ENCODE data around the gene ACADM. TPM values are rescaled to one million over a fixed set of nuclear protein-coding genes. Genes with fewer than 3 reads are reported as not detected.

Gene ACADM
- total RNA-seq (2016; rRNA removed; fragmentation: Illumina TruSeq; extraction: Trizol): 92.2 and 133 TPM in 2 replicates
- total RNA-seq (2016; cell fraction: cytosol; rRNA removed; fragmentation: Illumina TruSeq; extraction: Trizol; ENCODE audit: low read depth): 22.1 and 22.6 TPM in 2 replicates
- 91.7 and 143 TPM in 2 replicates for total RNA-seq (2016; cell fraction: insoluble cytoplasmic fraction; rRNA removed; fragmentation: Illumina TruSeq; extraction: Trizol)
- total RNA-seq (2016; cell fraction: membrane; rRNA removed; fragmentation: Illumina TruSeq; extraction: Trizol): 24.5 and 27.9 TPM in 2 replicates
- total RNA-seq (2016; cell fraction: nucleus; rRNA removed; fragmentation: Illumina TruSeq; extraction: Trizol): 52.8 and 55.5 TPM in 2 replicates
- 37.1 and 43.7 TPM in 2 replicates for polyA plus RNA-seq (2011; rRNA removed)
- 19.2 and 30.6 TPM in 2 replicates for polyA plus RNA-seq (2011; cell fraction: cytosol; rRNA removed)
- polyA plus RNA-seq (2011; cell fraction: nucleus; rRNA removed): 16.8 and 25.8 TPM in 2 replicates
- polyA plus RNA-seq (2012): 65.4 and 101 TPM in 2 replicates
- 7.0 and 7.2 TPM in 2 replicates for polyA plus RNA-seq (2016; cell fraction: cytosol; fragmentation: Illumina TruSeq; extraction: Trizol; ENCODE audit: low read depth)
- polyA plus RNA-seq (2016; cell fraction: insoluble cytoplasmic fraction; fragmentation: Illumina TruSeq; extraction: Trizol; ENCODE audit: low read depth): 113 and 123 TPM in 2 replicates
- polyA plus RNA-seq (2016; cell fraction: membrane; fragmentation: Illumina TruSeq; extraction: Trizol; ENCODE audit: low read depth): 14.2 and 14.7 TPM in 2 replicates
- 45.9 and 47.6 TPM in 2 replicates for polyA plus RNA-seq (2016; cell fraction: nucleus; fragmentation: Illumina TruSeq; extraction: Trizol; ENCODE audit: insufficient read depth, low read depth)
- polyA minus RNA-seq (2011; rRNA and poly(A)+ RNA removed; ENCODE audit: low replicate concordance): 7.9 and 12.5 TPM in 2 replicates
- 18.5 and 23.1 TPM in 2 replicates for polyA minus RNA-seq (2011; cell fraction: cytosol; rRNA and poly(A)+ RNA removed)
- polyA minus RNA-seq (2011; cell fraction: nucleus; rRNA and poly(A)+ RNA removed): 85.0 and 85.5 TPM in 2 replicates
- Bru-seq, nascent RNA: percentile 86 among the genes with signal in this experiment
- BruChase-seq, experiment 1, labeled RNA remaining after a 6-hour chase: percentile 84 among the genes with signal in this experiment
- BruChase-seq, experiment 2, labeled RNA remaining after a 2-hour chase: percentile 82 among the genes with signal in this experiment
- long read RNA-seq, experiment 1, transcript ACADM-218 (11 exons, 2,535 nt): minor isoform, 9 of 85 reads
- long read RNA-seq, experiment 1, transcript ACADM-202 (12 exons, 2,619 nt): major isoform, 60 of 85 reads
- long read RNA-seq, experiment 1, partial matches to known transcripts: 8 of 85 reads
- long read RNA-seq, experiment 1, other reads (novel, unspliced or antisense): 8 of 85 reads
- long read RNA-seq, experiment 2, transcript ACADM-202 (12 exons, 2,619 nt): major isoform, 13 of 51 reads
- long read RNA-seq, experiment 2, partial matches to known transcripts: 28 of 51 reads
- long read RNA-seq, experiment 2, other reads (novel, unspliced or antisense): 9 of 51 reads

DNA sequence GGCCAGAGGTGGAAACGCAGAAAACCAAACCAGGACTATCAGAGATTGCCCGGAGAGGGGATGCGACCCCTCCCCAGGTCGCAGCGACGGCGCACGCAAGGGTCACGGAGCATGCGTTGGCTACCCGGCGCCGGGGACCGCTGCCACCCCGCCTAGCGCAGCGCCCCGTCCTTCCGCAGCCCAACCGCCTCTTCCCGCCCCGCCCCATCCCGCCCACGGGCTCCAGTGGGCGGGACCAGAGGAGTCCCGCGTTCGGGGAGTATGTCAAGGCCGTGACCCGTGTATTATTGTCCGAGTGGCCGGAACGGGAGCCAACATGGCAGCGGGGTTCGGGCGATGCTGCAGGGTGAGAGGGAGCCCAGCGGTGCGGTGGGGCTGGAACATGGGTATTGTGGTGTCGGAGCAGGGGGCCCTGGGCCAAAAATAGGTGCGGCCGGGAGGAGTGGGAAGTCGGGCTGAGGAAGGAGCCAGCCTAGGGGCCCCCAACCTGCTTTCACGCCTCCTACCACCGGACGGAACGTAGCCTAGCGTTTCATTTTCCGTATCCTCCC is at the start of gene ACADM:
Gene ACADM, plus strand, starts transcription at position 238 of the 551 bp plus-strand sequence. Its CDS starts 79 bp downstream, at position 317.
- CTCF ChIA-PET (ENCODE audit: low intra/inter-chr PET ratio, low total read pairs): no interaction called here
- 2% methylated on average over 20 of the region's 48 CpGs for WGBS (ENCODE audit: low lambda C conversion rate)
- intact Hi-C loops (cut with micrococcal nuclease; ENCODE audit: unreplicated experiment): loop anchor here (1.0 to 2.0 kb wide), 3 partner anchors 47 to 110 kb away; partner anchors contain the start of gene RABGGTB
- DNase-seq (ENCODE audit: low spot score): peak; percentile 88
- no peak within 1 kb of the TSS for H2AFZ ChIP-seq (ENCODE audit: low read length)
- no peaks in the 10 kb centered on the region for H3K36me3 ChIP-seq (replicated peaks in 1 of 2; ENCODE audit: control insufficient read depth in 1 of 2, insufficient read depth in 2 of 2, low read length in 2 of 2)
- H3K4me1 ChIP-seq (ENCODE audit: insufficient read depth, low read length): peaks cover 42% of the 10 kb centered on the region
- peak within 1 kb of the TSS; percentile 91 for H3K27ac ChIP-seq (ENCODE audit: extremely low read length, insufficient read depth, low read length)
- no peaks in the 10 kb centered on the region for H3K9me3 ChIP-seq (ENCODE audit: low read length)
- peak; percentile 94 for ATAC-seq
- H3K9ac ChIP-seq (ENCODE audit: insufficient read depth, low read depth, low read length): peak within 1 kb of the TSS; percentile 82
- H3K79me2 ChIP-seq (ENCODE audit: insufficient read depth, low read length): peaks cover 41% of the 10 kb centered on the region
- in situ Hi-C loops (cut with HindIII; ENCODE audit: extremely low pct_ligation_motif_present, low pct_unique_long_range_greater_than_20kb): loop anchor here (5.0 kb wide), 1 partner anchor 63 kb away; the partner anchor contains the start of gene RABGGTB
- peaks cover 8% of the 10 kb centered on the region; the same call in 1 of the 2 replicates for H4K20me1 ChIP-seq (ENCODE audit: insufficient read depth, low read length)
- no peaks in the 10 kb centered on the region for H3K27me3 ChIP-seq (ENCODE audit: control insufficient read depth in 1 of 2, insufficient read depth in 2 of 2, low read length in 2 of 2)
- no TSS peak for BruUV-seq (replicated peaks)
- POLR2A ChIA-PET: interaction anchor here (0.9 to 2.1 kb wide), 8 partner anchors 40 to 110 kb away, joined by 3 to 21 read pairs (median 6); partner anchors contain the start of gene RABGGTB
- peak within 1 kb of the TSS; percentile 86 to 98 (median 95) for H3K4me3 ChIP-seq (replicated peaks in 1 of 3; ENCODE audit: insufficient read depth in 1 of 3, low read depth in 2 of 3, low read length in 3 of 3)
- peak; percentile 36 for FAIRE-seq
- peak within 1 kb of the TSS; percentile 82 for H3K4me2 ChIP-seq (ENCODE audit: low read depth, low read length)
- TF ChIP-seq ATF7-NPFF (CRISPR knock-in tag; IDR thresholded peaks at IDR 0.05; ENCODE audit: low read depth) (peak; percentile 80), SIX4 (CRISPR knock-in tag; IDR thresholded peaks at IDR 0.05) (no peak), MBD4 (IDR thresholded peaks at IDR 0.05; ENCODE audit: borderline replicate concordance, low read length) (no peak), ZNF225 (CRISPR knock-in tag; IDR thresholded peaks at IDR 0.05) (peak; percentile 66; the same call in 1 of the 2 replicates), MAZ (IDR thresholded peaks at IDR 0.05; ENCODE audit: borderline replicate concordance, low read depth, low read length) (0 out of 2 replicates have a peak, but pooled peaks have one; percentile 48), MAZ (CRISPR knock-in tag; IDR thresholded peaks at IDR 0.05; ENCODE audit: low read depth) (peak; percentile 59), ZNF563 (CRISPR knock-in tag; IDR thresholded peaks at IDR 0.05) (no peak; the same call in 1 of the 2 replicates), ZFY (CRISPR knock-in tag; IDR thresholded peaks at IDR 0.05) (peak; percentile 75), GZF1 (CRISPR knock-in tag; IDR thresholded peaks at IDR 0.05) (no peak), ZNF264 (CRISPR knock-in tag; IDR thresholded peaks at IDR 0.05) (0 out of 2 replicates have a peak, but pooled peaks have one; percentile 36), SP2 (CRISPR knock-in tag; IDR thresholded peaks at IDR 0.05) (no peak; the same call in 1 of the 2 replicates), SIN3A (IDR thresholded peaks at IDR 0.05; ENCODE audit: borderline replicate concordance, low read depth, low read length) (peak; percentile 67; the same call in 1 of the 2 replicates), ZBTB21 (CRISPR knock-in tag; IDR thresholded peaks at IDR 0.05) (no peak)
- TF ChIP-seq, protein P1, sequence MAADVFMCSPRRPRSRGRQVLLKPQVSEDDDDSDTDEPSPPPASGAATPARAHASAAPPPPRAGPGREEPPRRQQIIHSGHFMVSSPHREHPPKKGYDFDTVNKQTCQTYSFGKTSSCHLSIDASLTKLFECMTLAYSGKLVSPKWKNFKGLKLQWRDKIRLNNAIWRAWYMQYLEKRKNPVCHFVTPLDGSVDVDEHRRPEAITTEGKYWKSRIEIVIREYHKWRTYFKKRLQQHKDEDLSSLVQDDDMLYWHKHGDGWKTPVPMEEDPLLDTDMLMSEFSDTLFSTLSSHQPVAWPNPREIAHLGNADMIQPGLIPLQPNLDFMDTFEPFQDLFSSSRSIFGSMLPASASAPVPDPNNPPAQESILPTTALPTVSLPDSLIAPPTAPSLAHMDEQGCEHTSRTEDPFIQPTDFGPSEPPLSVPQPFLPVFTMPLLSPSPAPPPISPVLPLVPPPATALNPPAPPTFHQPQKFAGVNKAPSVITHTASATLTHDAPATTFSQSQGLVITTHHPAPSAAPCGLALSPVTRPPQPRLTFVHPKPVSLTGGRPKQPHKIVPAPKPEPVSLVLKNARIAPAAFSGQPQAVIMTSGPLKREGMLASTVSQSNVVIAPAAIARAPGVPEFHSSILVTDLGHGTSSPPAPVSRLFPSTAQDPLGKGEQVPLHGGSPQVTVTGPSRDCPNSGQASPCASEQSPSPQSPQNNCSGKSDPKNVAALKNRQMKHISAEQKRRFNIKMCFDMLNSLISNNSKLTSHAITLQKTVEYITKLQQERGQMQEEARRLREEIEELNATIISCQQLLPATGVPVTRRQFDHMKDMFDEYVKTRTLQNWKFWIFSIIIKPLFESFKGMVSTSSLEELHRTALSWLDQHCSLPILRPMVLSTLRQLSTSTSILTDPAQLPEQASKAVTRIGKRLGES (CRISPR knock-in tag; IDR thresholded peaks at IDR 0.05; ENCODE audit: borderline replicate concordance): no peak
- TF ChIP-seq, protein P2, sequence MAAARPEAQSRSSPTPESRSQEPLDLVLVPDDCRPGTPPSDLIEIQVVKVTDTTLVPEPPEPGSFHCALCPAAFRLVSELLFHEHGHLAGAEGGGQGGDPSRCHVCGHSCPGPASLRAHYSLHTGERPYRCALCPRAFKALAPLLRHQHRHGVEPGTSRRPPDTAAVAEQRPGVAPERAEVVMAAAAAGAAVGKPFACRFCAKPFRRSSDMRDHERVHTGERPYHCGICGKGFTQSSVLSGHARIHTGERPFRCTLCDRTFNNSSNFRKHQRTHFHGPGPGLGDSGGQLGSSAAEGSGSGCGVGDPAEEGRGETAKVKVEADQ (CRISPR knock-in tag; IDR thresholded peaks at IDR 0.05; ENCODE audit: borderline replicate concordance): no peak
